ENCODE data around the gene CACFD1.
A peak's percentile ranks its signal among the peaks of the same experiment; 100 is the strongest.

CACFD1 gene

GRCh38 chr9:133459476-133460404, at the start of gene CACFD1:
TSS of gene CACFD1 (plus strand) at chr9:133459978. CDS start at chr9:133460067, 89 bp downstream.
- DNase-seq (ENCODE audit: low read depth in 2 of 2): peak; percentile 84 to 90

GRCh38 chr9:133415170-133415569, 44.6 kb upstream of the CACFD1 start:
- no peak for DNase-seq (ENCODE audit: low read depth in 2 of 2)

- DNase-seq (ENCODE audit: low read depth in 2 of 2): peak; percentile 78 to 85
These were observed 42.0 kb upstream of the CACFD1 start, which contains the start of gene REXO4 for GRCh38 chr9:133417541-133418461. TSS of gene REXO4 (minus strand) at chr9:133418010. CDS start at chr9:133417844, 166 bp downstream.

GRCh38 chr9:133419005-133419404, 40.8 kb upstream of the CACFD1 start:
- no peak for DNase-seq (ENCODE audit: low read depth in 2 of 2)

- DNase-seq (ENCODE audit: low read depth in 2 of 2): no peak
These were observed 39.4 kb upstream of the CACFD1 start for GRCh38 chr9:133420392-133420827.

- peak; percentile 26 to 48 for DNase-seq (ENCODE audit: low read depth in 2 of 2)
These were observed 37.9 kb upstream of the CACFD1 start, which contains the start of gene ADAMTS13 for GRCh38 chr9:133421615-133422542. TSS of gene ADAMTS13 (plus strand) at chr9:133422367. CDS start at chr9:133422444, 77 bp downstream.

GRCh38 chr9:133423216-133423615, 36.6 kb upstream of the CACFD1 start:
- DNase-seq (ENCODE audit: low read depth in 2 of 2): no peak

- DNase-seq (ENCODE audit: low read depth in 2 of 2): no peak
These were observed 35.6 kb upstream of the CACFD1 start for GRCh38 chr9:133424187-133424586.

GRCh38 chr9:133425049-133425632, 34.6 kb upstream of the CACFD1 start:
- no peak for DNase-seq (ENCODE audit: low read depth in 2 of 2)

- no peak for DNase-seq (ENCODE audit: low read depth in 2 of 2)
These were observed 33.8 kb upstream of the CACFD1 start for GRCh38 chr9:133426011-133426410.

GRCh38 chr9:133427658-133428348, 32.0 kb upstream of the CACFD1 start:
- DNase-seq (ENCODE audit: low read depth in 2 of 2): no peak

- DNase-seq (ENCODE audit: low read depth in 2 of 2): no peak
These were observed 31.1 kb upstream of the CACFD1 start for GRCh38 chr9:133428617-133429101.

- no peak for DNase-seq (ENCODE audit: low read depth in 2 of 2)
These were observed 30.6 kb upstream of the CACFD1 start for GRCh38 chr9:133429214-133429613.

GRCh38 chr9:133429641-133430161, 30.1 kb upstream of the CACFD1 start:
- DNase-seq (ENCODE audit: low read depth in 2 of 2): no peak

- DNase-seq (ENCODE audit: low read depth in 2 of 2): no peak
These were observed 29.5 kb upstream of the CACFD1 start for GRCh38 chr9:133430244-133430643.

GRCh38 chr9:133433351-133433843, 26.4 kb upstream of the CACFD1 start:
- no peak for DNase-seq (ENCODE audit: low read depth in 2 of 2)

GRCh38 chr9:133436681-133437080, 23.1 kb upstream of the CACFD1 start:
- no peak for DNase-seq (ENCODE audit: low read depth in 2 of 2)

- DNase-seq (ENCODE audit: low read depth in 2 of 2): no peak
These were observed 21.8 kb upstream of the CACFD1 start for GRCh38 chr9:133437753-133438531.

- DNase-seq (ENCODE audit: low read depth in 2 of 2): no peak
These were observed 20.4 kb upstream of the CACFD1 start for GRCh38 chr9:133439337-133439736.

Data from stimulated activated CD4-positive, alpha-beta T cell treated with anti-CD3 and anti-CD28 coated beads, Interleukin-15, amount 100 ng/mL, for 48 hours (primary cell).